ENCODE results near the gene PRDM16. TPM values are rescaled to one million over a fixed set of nuclear protein-coding genes. Genes with fewer than 3 reads are reported as not detected.
A peak's percentile ranks its signal among the peaks of the same experiment; 100 is the strongest.

Gene PRDM16
- total RNA-seq, 2 experiments from 2014 or later = 1.1 to 2.3 TPM

DNA sequence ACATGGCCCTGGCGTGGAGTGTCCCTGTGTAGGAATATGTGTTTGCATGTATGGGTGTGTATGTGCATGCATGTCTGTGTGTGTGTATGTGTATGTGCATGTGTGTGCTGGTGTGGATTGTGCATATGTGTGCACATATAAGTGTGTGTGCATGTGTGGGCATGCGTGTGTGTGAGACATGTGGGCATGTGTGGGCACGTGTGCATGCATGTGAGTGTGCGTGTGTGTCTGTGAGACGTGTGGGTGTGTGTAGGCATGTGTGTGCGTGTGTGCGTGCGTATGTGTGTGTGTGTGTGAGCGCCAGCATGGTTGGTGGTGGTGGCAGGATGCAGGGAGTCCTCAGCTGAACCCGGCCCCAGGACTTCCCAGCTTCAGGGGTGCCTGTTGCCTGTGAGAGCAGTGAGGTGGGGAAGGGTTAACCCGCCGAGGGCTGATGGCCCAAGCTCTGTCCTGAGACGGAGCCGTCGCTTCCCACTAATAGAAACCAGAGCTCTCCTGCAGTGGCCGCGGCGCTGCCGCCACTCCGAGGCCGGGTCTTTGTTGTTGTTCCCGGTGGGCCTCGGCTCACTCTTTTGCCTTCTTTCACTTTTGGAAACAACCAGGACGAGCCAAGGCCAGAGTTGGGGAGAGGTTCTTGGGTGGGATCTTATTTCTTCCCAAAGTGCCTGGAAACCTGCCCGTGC, 241.9 kb downstream of the PRDM16 start:
- no peak for DNase-seq
- Mint-ChIP-seq H3K27me3 (no peaks in the 10 kb centered on the region), H3K27ac (no peak overlapping the region), H3K4me3 (no peak overlapping the region), H3K9me3 (peaks cover 5% of the 10 kb centered on the region), H3K36me3 (ENCODE audit: low read depth) (no peaks in the 10 kb centered on the region), H3K4me1 (no peaks in the 10 kb centered on the region)
- POLR2A ChIA-PET = no interaction called here
- CTCF ChIA-PET = interaction anchor here (1.3 kb wide), 1 partner anchor 9 kb away, joined by 3 read pairs; no protein-coding TSS in a partner anchor

- H3K4me1 Mint-ChIP-seq = peaks cover 5% of the 10 kb centered on the region
- H3K27me3 Mint-ChIP-seq = no peaks in the 10 kb centered on the region
- H3K27ac Mint-ChIP-seq = no peak overlapping the region
- CTCF ChIA-PET = interaction anchor here (1.3 kb wide), 1 partner anchor 8 kb away, joined by 3 read pairs; no protein-coding TSS in a partner anchor
- H3K9me3 Mint-ChIP-seq = peaks cover 10% of the 10 kb centered on the region
- no peak for DNase-seq
- H3K36me3 Mint-ChIP-seq (ENCODE audit: low read depth) = no peaks in the 10 kb centered on the region
- H3K4me3 Mint-ChIP-seq = no peak overlapping the region
- POLR2A ChIA-PET = no interaction called here
Measured at GRCh38 chr1:3311711-3312110, 242.7 kb downstream of the PRDM16 start.

DNA sequence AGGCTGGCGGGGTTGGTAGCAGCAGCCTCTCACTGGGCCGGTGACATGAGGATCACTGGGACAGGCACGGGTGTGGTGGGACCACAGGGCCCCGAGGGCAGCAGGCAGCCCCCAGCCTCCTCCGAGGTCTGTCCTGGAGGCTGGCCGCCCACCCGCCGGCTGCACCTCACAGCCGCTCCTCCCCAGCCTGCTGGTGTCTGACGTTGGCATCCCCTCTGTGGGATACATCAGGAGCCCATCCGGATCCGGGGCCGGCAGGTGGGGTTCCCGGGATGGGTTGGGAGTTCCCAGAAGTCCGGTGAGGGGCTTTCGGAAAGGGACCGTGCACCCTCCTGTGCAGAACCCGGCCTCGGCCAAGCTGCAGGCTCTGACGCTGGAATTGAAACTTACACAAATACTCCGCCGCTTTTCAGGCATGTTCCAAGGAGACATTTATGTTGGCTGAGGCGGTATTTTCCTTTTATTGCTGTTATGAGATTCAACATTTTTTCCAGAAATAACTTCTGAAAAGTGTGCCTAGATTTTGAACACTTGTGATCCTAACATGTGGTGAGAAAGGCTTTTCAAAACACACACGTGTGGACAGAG, 243.4 kb downstream of the PRDM16 start:
- Mint-ChIP-seq H3K9me3 (peaks cover 11% of the 10 kb centered on the region), H3K36me3 (ENCODE audit: low read depth) (no peaks in the 10 kb centered on the region), H3K4me1 (peaks cover 6% of the 10 kb centered on the region), H3K4me3 (no peak overlapping the region), H3K27me3 (no peaks in the 10 kb centered on the region), H3K27ac (no peak overlapping the region)
- CTCF ChIA-PET = no interaction called here
- POLR2A ChIA-PET = interaction anchor here (0.6 kb wide), 1 partner anchor 156 kb away, joined by 3 read pairs; no protein-coding TSS in a partner anchor
- no peak for DNase-seq

DNA sequence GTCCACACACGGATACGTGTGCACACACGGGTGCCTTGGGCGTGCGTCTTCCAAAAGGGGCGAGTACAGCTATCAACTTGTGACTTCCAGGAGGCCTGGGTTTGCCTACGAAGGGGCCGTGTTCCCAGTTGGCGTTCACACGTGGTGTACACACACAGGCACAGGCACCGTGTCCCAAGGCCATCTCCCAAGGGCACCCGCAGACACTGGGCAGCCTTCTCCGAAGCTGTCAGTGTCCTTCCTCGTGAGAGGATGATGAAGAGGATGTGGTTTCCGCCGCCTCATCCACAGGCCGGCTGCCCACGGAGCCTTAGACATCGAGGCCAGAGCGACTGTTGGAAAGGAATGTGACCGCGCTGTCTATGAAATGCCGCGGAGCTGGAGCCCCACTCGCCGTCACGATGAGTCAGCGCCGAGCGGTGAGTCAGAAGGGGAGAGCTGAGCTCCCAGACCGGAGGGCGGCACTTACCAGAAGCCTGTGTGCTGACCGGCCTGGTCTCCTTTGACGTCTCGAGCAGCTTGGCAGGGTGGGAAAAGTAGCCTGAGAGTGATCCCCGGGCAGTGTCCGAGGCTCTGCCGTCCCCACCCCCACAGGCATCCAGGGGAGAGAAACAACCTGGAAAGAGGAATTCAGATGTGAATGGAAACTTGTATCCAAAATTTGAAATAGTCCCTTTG, 244.0 kb downstream of the PRDM16 start:
- ChIA-PET CTCF (interaction anchor here (0.7 kb wide), 1 partner anchor 105 kb away, joined by 3 read pairs; no protein-coding TSS in a partner anchor), POLR2A (interaction anchor here (0.6 kb wide), 1 partner anchor 155 kb away, joined by 3 read pairs; no protein-coding TSS in a partner anchor)
- no peak overlapping the region for H3K4me3 Mint-ChIP-seq
- DNase-seq = no peak
- H3K9me3 Mint-ChIP-seq = peaks cover 11% of the 10 kb centered on the region
- no peak overlapping the region for H3K27ac Mint-ChIP-seq
- H3K4me1 Mint-ChIP-seq = peaks cover 6% of the 10 kb centered on the region
- no peaks in the 10 kb centered on the region for H3K27me3 Mint-ChIP-seq
- no peaks in the 10 kb centered on the region for H3K36me3 Mint-ChIP-seq (ENCODE audit: low read depth)

DNA sequence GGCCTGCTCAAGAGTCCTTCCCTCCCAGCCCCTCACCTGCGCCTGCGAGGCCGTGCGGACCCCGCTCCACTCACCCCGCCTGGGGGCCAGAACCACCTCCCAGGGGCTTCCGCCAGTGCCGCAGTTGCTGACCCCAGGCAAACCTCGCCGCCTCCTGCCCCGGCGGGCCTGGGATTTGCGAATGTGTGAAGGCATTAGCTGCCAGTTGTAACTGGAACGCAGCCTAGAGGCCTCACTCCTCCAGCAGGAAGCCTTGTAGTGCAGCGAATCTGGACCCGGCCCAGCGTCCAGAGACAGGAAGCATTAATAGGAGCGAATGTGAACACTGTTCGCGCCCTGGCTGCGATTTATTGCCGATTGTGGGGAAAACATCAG, 244.6 kb downstream of the PRDM16 start:
- peaks cover 6% of the 10 kb centered on the region for H3K4me1 Mint-ChIP-seq
- ChIA-PET POLR2A (no interaction called here), CTCF (interaction anchor here (0.7 kb wide), 1 partner anchor 105 kb away, joined by 3 read pairs; no protein-coding TSS in a partner anchor)
- no peak overlapping the region for H3K4me3 Mint-ChIP-seq
- peaks cover 16% of the 10 kb centered on the region for H3K9me3 Mint-ChIP-seq
- no peaks in the 10 kb centered on the region for H3K27me3 Mint-ChIP-seq
- H3K27ac Mint-ChIP-seq = no peak overlapping the region
- DNase-seq = no peak
- no peaks in the 10 kb centered on the region for H3K36me3 Mint-ChIP-seq (ENCODE audit: low read depth)

DNA sequence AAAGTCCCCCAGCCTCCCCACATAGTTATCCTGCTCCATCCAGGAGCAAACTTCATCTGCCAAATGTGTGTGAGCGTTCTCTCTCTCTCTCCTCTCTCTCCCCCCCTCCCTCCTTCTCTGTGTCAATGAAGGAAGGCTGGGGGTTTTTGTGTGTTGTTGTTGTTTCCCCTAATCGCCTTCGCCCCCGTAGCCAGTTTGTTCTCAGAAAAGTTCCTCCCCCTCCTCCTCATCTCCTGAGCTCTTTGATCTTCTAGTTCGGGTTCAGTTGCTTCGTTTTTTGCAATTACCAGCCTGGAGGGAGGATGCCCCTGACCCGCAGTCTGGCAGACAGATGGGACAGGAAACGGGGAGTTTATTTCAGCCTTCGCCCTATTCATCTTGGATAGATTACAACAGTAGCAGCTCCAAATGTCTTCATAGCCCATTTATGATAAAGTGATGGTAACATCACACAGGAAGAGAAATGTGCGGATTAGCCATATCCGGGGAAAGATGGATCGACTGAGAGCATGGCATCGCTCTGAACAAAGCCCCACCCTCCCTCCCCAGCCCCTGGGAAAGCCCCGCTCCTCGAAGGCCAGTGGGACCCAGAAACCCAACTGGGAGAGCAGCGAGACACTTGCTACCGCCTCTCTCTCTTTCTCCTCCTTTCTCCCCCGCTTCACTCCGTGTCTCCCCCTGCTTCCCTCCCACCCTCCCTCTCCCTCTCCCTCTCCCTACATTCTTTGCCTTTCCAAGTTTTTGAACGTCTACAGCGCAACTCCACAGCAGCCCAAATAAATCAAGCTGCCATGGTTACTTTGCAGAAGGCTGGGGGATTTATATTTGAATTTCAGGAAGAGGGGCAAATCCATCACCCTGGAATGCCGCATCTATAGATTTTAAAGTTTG, 245.7 kb downstream of the PRDM16 start:
- Mint-ChIP-seq H3K9me3 (peaks cover 17% of the 10 kb centered on the region), H3K27ac (peak overlapping the region; percentile 13), H3K4me1 (peaks cover 6% of the 10 kb centered on the region), H3K4me3 (no peak overlapping the region), H3K36me3 (ENCODE audit: low read depth) (no peaks in the 10 kb centered on the region), H3K27me3 (no peaks in the 10 kb centered on the region)
- ChIA-PET CTCF (no interaction called here), POLR2A (no interaction called here)
- no peak for DNase-seq

DNA sequence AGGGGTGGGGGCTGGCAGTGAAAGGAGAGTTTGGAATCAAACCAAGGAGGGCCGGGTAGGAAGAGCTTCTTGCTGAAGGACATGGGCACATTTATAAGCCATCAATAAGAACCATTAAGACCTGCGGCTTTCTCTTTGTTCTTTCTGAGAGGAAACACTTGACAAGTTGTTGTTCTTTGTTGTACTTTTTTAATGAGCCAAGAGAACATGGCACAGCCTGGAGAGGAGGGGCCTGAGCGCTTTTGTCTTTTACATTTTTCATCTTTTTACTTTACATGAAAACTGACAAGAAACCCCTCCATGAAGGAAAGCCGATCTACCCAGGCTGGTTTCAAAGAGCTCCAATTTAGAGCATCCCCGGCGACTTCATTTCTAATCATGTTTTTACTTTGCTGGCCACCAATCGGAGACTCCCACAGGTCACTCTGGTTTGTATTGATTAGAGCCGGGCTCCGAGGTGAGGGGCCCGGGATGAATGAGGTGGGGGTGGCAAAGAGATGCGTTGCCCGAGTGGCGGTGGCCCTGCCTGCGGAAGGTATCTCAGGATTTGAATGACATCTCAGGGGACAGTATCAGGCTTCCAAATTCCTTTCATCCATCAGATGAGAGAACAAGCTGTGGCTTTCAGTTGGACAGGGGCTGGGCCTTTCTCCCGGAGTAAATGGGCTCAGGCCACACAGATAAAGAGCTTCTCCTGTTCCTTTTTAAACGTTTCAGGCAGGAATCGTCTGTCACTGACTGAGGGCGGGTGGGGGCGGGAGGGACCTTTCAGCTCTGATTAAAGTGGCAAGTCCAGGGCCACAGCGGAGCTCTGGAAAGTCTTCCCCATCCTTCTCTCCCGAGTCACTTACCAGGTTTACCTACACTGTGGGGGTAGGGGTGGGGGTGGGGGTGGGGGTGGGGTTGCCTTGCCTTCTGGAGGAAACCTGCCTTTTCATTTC, 246.7 kb downstream of the PRDM16 start:
- peaks cover 9% of the 10 kb centered on the region for H3K4me1 Mint-ChIP-seq
- no peaks in the 10 kb centered on the region for H3K27me3 Mint-ChIP-seq
- no peak overlapping the region for H3K4me3 Mint-ChIP-seq
- H3K27ac Mint-ChIP-seq = peak overlapping the region; percentile 13
- H3K36me3 Mint-ChIP-seq (ENCODE audit: low read depth) = no peaks in the 10 kb centered on the region
- ChIA-PET POLR2A (no interaction called here), CTCF (no interaction called here)
- peaks cover 20% of the 10 kb centered on the region for H3K9me3 Mint-ChIP-seq
- DNase-seq = no peak

DNA sequence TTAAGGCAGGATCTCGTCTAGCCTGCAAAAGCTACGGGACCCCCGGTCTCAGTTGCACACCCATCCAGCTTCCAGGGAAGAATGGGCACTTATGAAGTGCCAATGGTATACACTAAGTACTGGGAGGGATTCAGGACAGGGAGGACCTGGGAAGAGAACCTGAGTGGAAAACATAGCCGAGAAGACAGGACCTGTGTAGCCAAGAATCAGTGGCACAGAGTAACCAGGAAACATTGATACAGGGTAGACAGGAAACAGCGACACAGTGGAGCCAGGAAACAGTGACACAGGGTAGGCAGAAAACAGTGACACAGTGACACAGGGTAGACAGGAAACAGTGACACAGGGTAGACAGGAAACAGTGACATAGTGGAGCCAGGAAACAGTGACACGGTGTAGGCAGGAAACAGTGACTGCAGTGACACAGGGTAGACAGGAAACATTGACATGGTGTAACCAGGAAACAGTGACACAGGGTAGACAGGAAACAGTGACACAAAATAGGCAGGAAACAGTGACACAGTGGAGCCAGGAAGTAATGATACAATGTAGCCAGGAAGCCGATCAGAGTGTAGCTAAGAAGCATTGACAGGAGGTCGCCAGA, 247.4 kb downstream of the PRDM16 start:
- Mint-ChIP-seq H3K27ac (peak overlapping the region; percentile 88), H3K4me1 (peaks cover 9% of the 10 kb centered on the region), H3K36me3 (ENCODE audit: low read depth) (no peaks in the 10 kb centered on the region), H3K9me3 (peaks cover 20% of the 10 kb centered on the region), H3K4me3 (no peak overlapping the region), H3K27me3 (no peaks in the 10 kb centered on the region)
- no peak for DNase-seq
- POLR2A ChIA-PET = no interaction called here
- CTCF ChIA-PET = no interaction called here

- Mint-ChIP-seq H3K36me3 (ENCODE audit: low read depth) (no peaks in the 10 kb centered on the region), H3K9me3 (peaks cover 20% of the 10 kb centered on the region), H3K4me1 (peaks cover 9% of the 10 kb centered on the region), H3K27ac (no peak overlapping the region), H3K27me3 (no peaks in the 10 kb centered on the region), H3K4me3 (no peak overlapping the region)
- ChIA-PET POLR2A (no interaction called here), CTCF (no interaction called here)
- no peak for DNase-seq
Measured at GRCh38 chr1:3317456-3317855, 248.5 kb downstream of the PRDM16 start.

- Mint-ChIP-seq H3K27me3 (no peaks in the 10 kb centered on the region), H3K4me1 (peaks cover 9% of the 10 kb centered on the region), H3K27ac (no peak overlapping the region), H3K4me3 (no peak overlapping the region), H3K36me3 (ENCODE audit: low read depth) (no peaks in the 10 kb centered on the region), H3K9me3 (peaks cover 20% of the 10 kb centered on the region)
- no peak for DNase-seq
- CTCF ChIA-PET = no interaction called here
- POLR2A ChIA-PET = no interaction called here
Measured at GRCh38 chr1:3318329-3318728, 249.3 kb downstream of the PRDM16 start.

- CTCF ChIA-PET = interaction anchor here (1.0 kb wide), 1 partner anchor 8 kb away, joined by 3 read pairs; no protein-coding TSS in a partner anchor
- peaks cover 18% of the 10 kb centered on the region for H3K9me3 Mint-ChIP-seq
Measured at GRCh38 chr1:3319874-3320245, 250.9 kb downstream of the PRDM16 start.

More at GRCh38 chr1:3319874-3320245, 250.9 kb downstream of the PRDM16 start:
- Mint-ChIP-seq H3K27me3 (no peaks in the 10 kb centered on the region), H3K27ac (no peak overlapping the region), H3K36me3 (ENCODE audit: low read depth) (no peaks in the 10 kb centered on the region), H3K4me3 (no peak overlapping the region), H3K4me1 (peaks cover 9% of the 10 kb centered on the region)
- POLR2A ChIA-PET = no interaction called here
- DNase-seq = peak; percentile 43

Measured in activated CD4-positive, alpha-beta T cell treated with anti-CD3 and anti-CD28 coated beads, Interleukin-2, amount 10 ng/mL, durations not matched to agents 7 days and 5 days (primary cell).